Hepatocyte (in vitro differentiated cells): Measurements from ENCODE around the gene OVCH2. TPM values are rescaled to one million over a fixed set of nuclear protein-coding genes. Genes with fewer than 3 reads are reported as not detected.

Experiments
- DNase-seq: peaks from one replicate; pipeline ENCODE4 v3.0.0-alpha.2; 2016; ENCODE audit warnings: low spot score
- H2AFZ ChIP-seq: fragments of 200-600 bp; sonication (generic); 2 replicates; pipeline ENCODE4 v1.6.0; 2016; ENCODE audit warnings: antibody characterized with exemption, mild to moderate bottlenecking
- H3K27ac ChIP-seq: fragments of 200-600 bp; sonication (generic); 2 replicates; pipeline ENCODE4 v1.5.1; 2016; ENCODE audit warnings: mild to moderate bottlenecking
- H3K27me3 ChIP-seq: fragments of 200-600 bp; sonication (generic); 2 replicates; pipeline ENCODE4 v1.6.1; 2016
- H3K36me3 ChIP-seq: fragments of 200-600 bp; sonication (generic); replicated peaks from 2 replicates; pipeline ENCODE4 v1.5.1; 2016; ENCODE audit warnings: low read depth; ENCODE audit not compliant: insufficient read depth
- H3K4me1 ChIP-seq: fragments of 200-600 bp; sonication (generic); 2 replicates; pipeline ENCODE4 v1.5.1; 2016; ENCODE audit warnings: mild to moderate bottlenecking, moderate library complexity; ENCODE audit not compliant: insufficient read depth
- H3K4me2 ChIP-seq: fragments of 200-600 bp; sonication (generic); 2 replicates; pipeline ENCODE4 v1.6.0; 2016
- H3K4me3 ChIP-seq: fragments of 200-600 bp; sonication (generic); 2 replicates; pipeline ENCODE4 v1.5.1; 2016; ENCODE audit warnings: mild to moderate bottlenecking
- H3K79me2 ChIP-seq: fragments of 200-600 bp; sonication (generic); 2 replicates; pipeline ENCODE4 v1.6.0; 2017; ENCODE audit warnings: mild to moderate bottlenecking
- H3K9me2 ChIP-seq: fragments of 200-600 bp; sonication (generic); replicated peaks from 2 replicates; pipeline ENCODE4 v1.6.0; 2017; ENCODE audit warnings: mild to moderate bottlenecking; ENCODE audit not compliant: insufficient read depth
- H3K9me3 ChIP-seq: fragments of 200-600 bp; sonication (generic); 2 replicates; pipeline ENCODE4 v1.5.1; 2016; ENCODE audit warnings: low read depth, mild to moderate bottlenecking
- H4K20me1 ChIP-seq: fragments of 200-600 bp; sonication (generic); 2 replicates; pipeline ENCODE4 v1.6.0; 2016; ENCODE audit warnings: mild to moderate bottlenecking; ENCODE audit not compliant: insufficient read depth, poor library complexity, severe bottlenecking
- EZH2 ChIP-seq: fragments of 200-600 bp; sonication (generic); IDR thresholded peaks from 2 replicates; pipeline ENCODE4 v1.6.1; 2016; ENCODE audit warnings: antibody characterized with exemption, mild to moderate bottlenecking, borderline replicate concordance
- EZH2phosphoT487 ChIP-seq: fragments of 200-600 bp; sonication (generic); IDR thresholded peaks from one replicate; pipeline ENCODE4 v1.6.1; 2018; ENCODE audit warnings: antibody characterized with exemption, mild to moderate bottlenecking, low read depth, moderate library complexity; ENCODE audit not compliant: unreplicated experiment, severe bottlenecking
- WGBS: methylation state at CpG from one replicate; pipeline ENCODE4 v1.1.6; 2016; ENCODE audit warnings: low lambda C conversion rate; ENCODE audit errors: missing lambda C conversion rate; 5-methylcytosine and 5-hydroxymethylcytosine counted together
- polyA plus RNA-seq: library from polyadenylated mRNA; unstranded; fragments of >200 nt; fragmentation: Nextera tagmentation; extraction: Ambion mirVana; gene quantifications from 2 replicates; pipeline ENCODE4 v1.2.1, GENCODE V29; 2016
- total RNA-seq: library from RNA; depleted of rRNA; stranded (reverse); fragments of >200 nt; gene quantifications from 2 replicates; pipeline ENCODE4 v1.2.3, GENCODE V29; 2014
- TF ChIP-seq, protein P1 (sequence below): fragments of 200-600 bp; sonication (generic); IDR thresholded peaks from 2 replicates; pipeline ENCODE4 v1.5.1; 2016; ENCODE audit warnings: antibody characterized with exemption, mild to moderate bottlenecking; ENCODE audit not compliant: poor library complexity

The OVCH2 gene
- total and polyA plus RNA-seq, 2 experiments from 2014 or later: 0.51 to 0.63 TPM

- Histone ChIP-seq H3K36me3 (no peaks in the 10 kb centered on the region), H2AFZ (peak overlapping the region; percentile 91), H4K20me1 (no peaks in the 10 kb centered on the region), H3K79me2 (peaks cover 4% of the 10 kb centered on the region), H3K9me2 (no peaks in the 10 kb centered on the region), H3K4me2 (peak overlapping the region; percentile 95), H3K4me1 (peaks cover 33% of the 10 kb centered on the region), H3K27me3 (no peaks in the 10 kb centered on the region), H3K9me3 (no peaks in the 10 kb centered on the region), H3K27ac (peak overlapping the region; percentile 77), H3K4me3 (peak overlapping the region; percentile 66)
- DNase-seq: peak; percentile 74
- TF ChIP-seq EZH2phosphoT487 (no peak), EZH2 (no peak)
- TF ChIP-seq, protein P1, sequence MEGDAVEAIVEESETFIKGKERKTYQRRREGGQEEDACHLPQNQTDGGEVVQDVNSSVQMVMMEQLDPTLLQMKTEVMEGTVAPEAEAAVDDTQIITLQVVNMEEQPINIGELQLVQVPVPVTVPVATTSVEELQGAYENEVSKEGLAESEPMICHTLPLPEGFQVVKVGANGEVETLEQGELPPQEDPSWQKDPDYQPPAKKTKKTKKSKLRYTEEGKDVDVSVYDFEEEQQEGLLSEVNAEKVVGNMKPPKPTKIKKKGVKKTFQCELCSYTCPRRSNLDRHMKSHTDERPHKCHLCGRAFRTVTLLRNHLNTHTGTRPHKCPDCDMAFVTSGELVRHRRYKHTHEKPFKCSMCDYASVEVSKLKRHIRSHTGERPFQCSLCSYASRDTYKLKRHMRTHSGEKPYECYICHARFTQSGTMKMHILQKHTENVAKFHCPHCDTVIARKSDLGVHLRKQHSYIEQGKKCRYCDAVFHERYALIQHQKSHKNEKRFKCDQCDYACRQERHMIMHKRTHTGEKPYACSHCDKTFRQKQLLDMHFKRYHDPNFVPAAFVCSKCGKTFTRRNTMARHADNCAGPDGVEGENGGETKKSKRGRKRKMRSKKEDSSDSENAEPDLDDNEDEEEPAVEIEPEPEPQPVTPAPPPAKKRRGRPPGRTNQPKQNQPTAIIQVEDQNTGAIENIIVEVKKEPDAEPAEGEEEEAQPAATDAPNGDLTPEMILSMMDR: no peak
- 3% methylated on average over 59 of the region's 72 CpGs for WGBS
Observed at GRCh38 chr11:7673724-7674434, 32.4 kb downstream of the OVCH2 start.

DNA sequence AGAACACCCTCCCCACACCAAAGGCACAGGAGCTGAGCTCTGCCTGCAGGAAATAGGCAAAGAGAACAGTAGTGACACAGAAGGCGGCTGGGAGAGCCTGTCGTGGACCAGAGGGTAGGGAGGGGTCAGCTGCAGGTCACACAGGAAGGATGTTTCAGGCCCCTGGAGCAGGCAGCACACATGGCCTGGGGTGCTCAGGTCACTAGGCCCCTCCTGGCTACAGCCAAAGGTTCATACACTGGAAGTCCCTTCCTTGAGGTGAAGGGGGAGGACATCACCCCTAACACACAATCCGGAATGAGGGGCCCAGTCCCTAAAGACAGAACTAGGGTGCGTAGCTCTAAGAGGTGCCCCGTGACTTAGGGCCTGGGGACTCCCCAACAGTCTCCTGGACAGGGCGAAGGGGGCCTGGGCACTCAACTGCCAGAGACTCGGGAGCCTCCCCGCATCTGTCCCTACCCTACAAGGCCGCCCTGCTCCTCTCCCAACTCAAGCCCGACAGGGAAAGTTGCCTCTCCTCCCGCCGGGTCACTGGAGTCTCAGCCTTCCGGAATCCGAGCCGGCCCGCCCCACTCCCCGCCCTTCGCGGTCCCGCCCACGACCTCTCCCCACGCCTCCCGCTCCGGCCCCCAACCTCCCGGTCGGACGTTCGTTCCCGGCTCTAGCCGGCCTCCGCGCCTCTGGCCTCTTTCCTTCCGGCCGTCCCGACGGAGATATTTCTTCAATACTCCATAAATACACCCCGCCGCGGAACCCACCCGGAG lies 33.1 kb downstream of the OVCH2 start, which contains the start of gene CYB5R2:
CYB5R2 (minus strand) TSS at position 541 of the 764 bp plus-strand sequence. CDS start 675 bp downstream, outside the sequence.
- Histone ChIP-seq H3K27ac (peak within 1 kb of the TSS; percentile 77), H3K4me3 (peak within 1 kb of the TSS; percentile 66), H3K4me2 (peak within 1 kb of the TSS; percentile 95), H3K36me3 (no peaks in the 10 kb centered on the region), H3K9me3 (no peaks in the 10 kb centered on the region), H3K79me2 (peaks cover 4% of the 10 kb centered on the region), H3K27me3 (no peaks in the 10 kb centered on the region), H4K20me1 (no peaks in the 10 kb centered on the region), H3K9me2 (no peaks in the 10 kb centered on the region), H2AFZ (peak within 1 kb of the TSS; percentile 91), H3K4me1 (peaks cover 33% of the 10 kb centered on the region)
- 16% methylated on average over 18 of the region's 40 CpGs for WGBS
- no peak for TF ChIP-seq EZH2
- TF ChIP-seq, protein P1: no peak
- TF ChIP-seq EZH2phosphoT487: no peak
- peak; percentile 86 for DNase-seq

DNA sequence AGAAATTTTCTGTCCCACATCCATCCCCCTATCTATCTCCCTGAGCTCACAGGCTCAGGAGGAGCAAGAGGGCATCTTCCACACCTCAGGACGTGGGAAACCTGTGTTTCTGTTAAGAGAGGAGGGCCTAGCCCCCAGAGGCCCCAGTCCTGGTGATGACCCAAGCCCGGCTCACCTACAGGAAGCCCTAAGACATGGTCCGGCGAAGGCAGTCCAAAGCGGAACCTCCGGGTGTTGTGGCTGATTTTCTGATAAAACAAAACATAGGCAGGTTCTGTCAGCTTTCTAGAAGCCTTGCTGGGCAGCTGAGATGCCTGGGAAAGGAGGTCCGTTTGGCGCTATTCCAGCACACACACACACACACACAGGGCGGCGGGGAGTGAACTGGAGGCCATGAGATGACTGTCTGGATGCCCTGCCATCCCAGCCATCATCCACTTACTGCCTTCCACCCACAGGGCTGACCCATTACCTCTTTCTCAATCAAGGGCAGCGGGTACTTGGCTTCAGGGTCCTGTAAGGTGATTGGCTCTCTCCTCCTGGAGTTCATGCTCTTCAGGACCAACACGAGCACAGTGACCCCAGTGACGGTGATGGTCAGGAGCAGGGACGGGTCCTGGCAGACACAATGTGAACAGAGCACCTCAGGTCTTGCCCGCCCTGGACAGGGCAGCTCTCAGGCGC lies 33.9 kb downstream of the OVCH2 start:
- Histone ChIP-seq H3K27me3 (no peaks in the 10 kb centered on the region), H3K27ac (peak overlapping the region; percentile 77), H3K79me2 (peaks cover 4% of the 10 kb centered on the region), H3K4me3 (no peak overlapping the region), H3K36me3 (no peaks in the 10 kb centered on the region), H4K20me1 (no peaks in the 10 kb centered on the region), H2AFZ (no peak overlapping the region), H3K4me1 (peaks cover 32% of the 10 kb centered on the region), H3K9me3 (no peaks in the 10 kb centered on the region), H3K9me2 (no peaks in the 10 kb centered on the region), H3K4me2 (peak overlapping the region; percentile 95)
- DNase-seq: peak; percentile 25
- no peak for TF ChIP-seq EZH2
- WGBS: 88% methylated on average over 16 of the region's 16 CpGs
